GM18505 (cell line): ENCODE measurements around the gene LRPAP1.

Experiments used
- ATAC-seq: cut with Tn5 transposase; IDR thresholded peaks from one replicate; pipeline ENCODE4 v1.9.1; 2021; ENCODE audit not compliant: unreplicated experiment
- POLR2A ChIP-seq: IDR thresholded peaks from 4 replicates; pipeline ENCODE4 v1.6.1; 2011; ENCODE audit warnings: borderline replicate concordance; ENCODE audit not compliant: insufficient read depth, insufficient read length; ENCODE audit errors: extremely low read depth

Gene LRPAP1

GRCh38 chr4:3475713-3476260 is 56.4 kb downstream of the LRPAP1 start:
- no peak for ATAC-seq
- TF ChIP-seq POLR2A: no peak

GRCh38 chr4:3475041-3475712 is 57.0 kb downstream of the LRPAP1 start:
- ATAC-seq: no peak

GRCh38 chr4:3473996-3474765 is 58.0 kb downstream of the LRPAP1 start:
- no peak for ATAC-seq
- TF ChIP-seq POLR2A: no peak

More at GRCh38 chr4:3475041-3475712, 57.0 kb downstream of the LRPAP1 start:
- no peak for TF ChIP-seq POLR2A

GRCh38 chr4:3473181-3473950 is 58.9 kb downstream of the LRPAP1 start:
- no peak for ATAC-seq
- TF ChIP-seq POLR2A: no peak

GRCh38 chr4:3472411-3473141 is 59.6 kb downstream of the LRPAP1 start:
- no peak for ATAC-seq
- no peak for TF ChIP-seq POLR2A

GRCh38 chr4:3471886-3472285 is 60.3 kb downstream of the LRPAP1 start:
- no peak for ATAC-seq
- TF ChIP-seq POLR2A: no peak

- TF ChIP-seq POLR2A: no peak
- no peak for ATAC-seq
Measured at GRCh38 chr4:3471098-3471760, 61.0 kb downstream of the LRPAP1 start.

GRCh38 chr4:3470244-3471097 is 61.8 kb downstream of the LRPAP1 start:
- TF ChIP-seq POLR2A: no peak
- no peak for ATAC-seq

- no peak for TF ChIP-seq POLR2A
- ATAC-seq: no peak
Measured at GRCh38 chr4:3469386-3470243, 62.6 kb downstream of the LRPAP1 start.

- no peak for TF ChIP-seq POLR2A
- ATAC-seq: no peak
Measured at GRCh38 chr4:3468804-3469203, 63.4 kb downstream of the LRPAP1 start.

- TF ChIP-seq POLR2A: no peak
- no peak for ATAC-seq
Measured at GRCh38 chr4:3468154-3468553, 64.1 kb downstream of the LRPAP1 start.
